ENCODE results near the gene STRA6.
A peak's percentile ranks its signal among the peaks of the same experiment; 100 is the strongest.

STRA6 gene

GRCh38 chr15:74155766-74156417 lies 46.7 kb downstream of the STRA6 start:
- no peaks in the 10 kb centered on the region for H3K27me3 ChIP-seq (ENCODE audit: control insufficient read depth in 5 of 5, insufficient read depth in 4 of 5, low read length in 5 of 5)
- H3K4me1 ChIP-seq (ENCODE audit: control insufficient read depth in 5 of 5, insufficient read depth in 5 of 5, low read length in 5 of 5): peaks cover 0 to 9% (median 8%) of the 10 kb centered on the region in 5 donors
- H3K4me3 ChIP-seq (ENCODE audit: low read depth in 1 of 5, low read length in 5 of 5): no peak overlapping the region
- H3K9ac ChIP-seq (ENCODE audit: low read length in 5 of 5): no peak overlapping the region
- no peak overlapping the region for H3K27ac ChIP-seq (ENCODE audit: low read depth, low read length)
- no peaks in the 10 kb centered on the region for H3K36me3 ChIP-seq (ENCODE audit: control insufficient read depth in 5 of 5, insufficient read depth in 5 of 5, low read length in 5 of 5)
- H3K9me3 ChIP-seq (ENCODE audit: control insufficient read depth in 5 of 5, low read length in 5 of 5): no peaks in the 10 kb centered on the region

DNA sequence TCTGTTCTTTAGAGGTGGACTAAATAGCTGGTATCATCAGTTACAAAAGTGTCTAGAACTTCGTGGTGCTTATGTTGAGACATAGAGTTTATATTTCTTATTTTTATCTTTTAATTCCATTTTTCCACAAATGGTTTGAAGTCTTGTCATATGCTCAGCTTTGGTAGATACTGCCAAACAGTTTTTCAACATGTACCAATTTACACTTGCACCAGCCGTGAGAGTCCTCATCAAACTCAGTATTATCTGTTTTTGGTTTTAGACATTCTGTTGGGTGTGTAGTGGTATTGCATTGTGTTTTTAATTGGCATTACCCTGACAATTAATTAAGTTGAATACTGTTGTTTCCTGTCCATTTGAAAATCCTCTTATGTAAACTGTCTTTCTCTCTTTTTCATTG lies 55.5 kb downstream of the STRA6 start:
- no peaks in the 10 kb centered on the region for H3K36me3 ChIP-seq (ENCODE audit: control insufficient read depth in 5 of 5, insufficient read depth in 5 of 5, low read length in 5 of 5)
- H3K4me1 ChIP-seq (ENCODE audit: control insufficient read depth in 5 of 5, insufficient read depth in 5 of 5, low read length in 5 of 5): no peaks in the 10 kb centered on the region

DNA sequence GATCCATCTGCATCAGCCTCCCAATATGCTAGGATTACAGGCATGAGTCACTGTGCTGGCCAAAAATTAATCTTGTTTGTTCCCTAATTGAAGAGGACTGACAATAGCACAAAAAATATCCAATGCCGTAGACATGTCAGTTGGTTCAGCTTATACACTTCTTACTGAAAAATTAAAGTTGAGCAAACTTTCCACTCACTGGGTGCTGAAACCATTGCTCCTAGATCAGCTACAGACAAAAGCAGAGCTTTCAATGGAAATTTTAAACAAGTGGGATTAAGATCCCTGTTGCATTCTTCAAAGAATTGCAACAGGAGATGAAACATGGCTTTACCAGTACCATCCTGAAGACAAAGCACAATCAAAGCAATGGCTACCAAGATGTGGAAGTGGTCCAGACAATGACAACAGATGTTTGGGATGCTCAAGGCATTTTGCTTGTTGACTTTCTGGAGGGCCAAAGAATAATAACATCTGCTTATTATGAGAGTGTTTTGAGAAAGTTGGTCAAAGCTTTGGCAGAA lies 56.2 kb downstream of the STRA6 start:
- H3K9ac ChIP-seq (ENCODE audit: low read length in 5 of 5): no peak overlapping the region
- no peaks in the 10 kb centered on the region for H3K36me3 ChIP-seq (ENCODE audit: control insufficient read depth in 5 of 5, insufficient read depth in 5 of 5, low read length in 5 of 5)
- H3K27ac ChIP-seq (ENCODE audit: low read depth, low read length): no peak overlapping the region
- H3K9me3 ChIP-seq (ENCODE audit: control insufficient read depth in 5 of 5, low read length in 5 of 5): peaks cover 0 to 11% (median 5%) of the 10 kb centered on the region in 5 donors
- H3K27me3 ChIP-seq (ENCODE audit: control insufficient read depth in 5 of 5, insufficient read depth in 4 of 5, low read length in 5 of 5): peaks cover 0 to 8% (median 5%) of the 10 kb centered on the region in 5 donors
- H3K4me1 ChIP-seq (ENCODE audit: control insufficient read depth in 5 of 5, insufficient read depth in 5 of 5, low read length in 5 of 5): no peaks in the 10 kb centered on the region
- H3K4me3 ChIP-seq (ENCODE audit: low read depth in 1 of 5, low read length in 5 of 5): no peak overlapping the region

More for the DNA sequence above, 55.5 kb downstream of the STRA6 start:
- Histone ChIP-seq H3K9me3 (ENCODE audit: control insufficient read depth in 5 of 5, low read length in 5 of 5) (peaks cover 0 to 11% (median 5%) of the 10 kb centered on the region in 5 donors), H3K27ac (ENCODE audit: low read depth, low read length) (no peak overlapping the region), H3K9ac (ENCODE audit: low read length in 5 of 5) (no peak overlapping the region), H3K4me3 (ENCODE audit: low read depth in 1 of 5, low read length in 5 of 5) (no peak overlapping the region), H3K27me3 (ENCODE audit: control insufficient read depth in 5 of 5, insufficient read depth in 4 of 5, low read length in 5 of 5) (peaks cover 0 to 8% (median 5%) of the 10 kb centered on the region in 5 donors)

DNA sequence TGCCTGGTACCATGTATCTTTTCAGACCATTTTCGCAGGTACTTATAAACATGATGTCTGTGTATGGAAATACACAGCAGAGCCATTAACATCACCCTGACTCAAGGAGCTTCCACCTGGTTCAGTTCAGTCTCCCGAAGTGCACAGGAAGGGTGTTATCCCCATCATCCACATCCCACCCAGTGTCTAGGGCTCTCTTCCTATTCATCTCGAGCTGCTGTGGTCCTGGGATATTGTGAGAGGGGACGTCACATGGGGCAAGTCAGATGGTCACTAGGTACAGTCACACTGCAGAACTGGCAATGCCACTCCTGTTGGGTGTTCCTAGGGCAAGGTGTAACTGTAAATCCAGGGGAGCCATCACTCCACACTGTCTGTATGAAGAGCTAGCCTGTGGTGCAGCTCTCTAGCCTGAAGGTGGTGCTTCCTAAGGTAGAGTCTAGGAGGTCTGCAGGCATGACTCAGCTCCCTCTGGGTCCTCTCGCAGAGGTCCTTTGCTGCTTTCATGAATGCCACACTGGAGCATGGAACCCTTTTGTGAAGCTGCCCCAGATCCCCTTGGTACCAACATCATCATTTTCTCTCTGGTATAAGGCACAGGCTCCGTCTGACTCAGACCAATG lies 58.3 kb downstream of the STRA6 start:
- Histone ChIP-seq H3K27ac (ENCODE audit: low read depth, low read length) (no peak overlapping the region), H3K36me3 (ENCODE audit: control insufficient read depth in 5 of 5, insufficient read depth in 5 of 5, low read length in 5 of 5) (no peaks in the 10 kb centered on the region), H3K4me1 (ENCODE audit: control insufficient read depth in 5 of 5, insufficient read depth in 5 of 5, low read length in 5 of 5) (peaks cover 0 to 3% (median 0%) of the 10 kb centered on the region in 5 donors), H3K27me3 (ENCODE audit: control insufficient read depth in 5 of 5, insufficient read depth in 4 of 5, low read length in 5 of 5) (peaks cover 2 to 10% (median 5%) of the 10 kb centered on the region in 5 donors), H3K9me3 (ENCODE audit: control insufficient read depth in 5 of 5, low read length in 5 of 5) (peaks cover 0 to 11% (median 5%) of the 10 kb centered on the region in 5 donors), H3K9ac (ENCODE audit: low read length in 5 of 5) (no peak overlapping the region), H3K4me3 (ENCODE audit: low read depth in 1 of 5, low read length in 5 of 5) (no peak overlapping the region)

DNA sequence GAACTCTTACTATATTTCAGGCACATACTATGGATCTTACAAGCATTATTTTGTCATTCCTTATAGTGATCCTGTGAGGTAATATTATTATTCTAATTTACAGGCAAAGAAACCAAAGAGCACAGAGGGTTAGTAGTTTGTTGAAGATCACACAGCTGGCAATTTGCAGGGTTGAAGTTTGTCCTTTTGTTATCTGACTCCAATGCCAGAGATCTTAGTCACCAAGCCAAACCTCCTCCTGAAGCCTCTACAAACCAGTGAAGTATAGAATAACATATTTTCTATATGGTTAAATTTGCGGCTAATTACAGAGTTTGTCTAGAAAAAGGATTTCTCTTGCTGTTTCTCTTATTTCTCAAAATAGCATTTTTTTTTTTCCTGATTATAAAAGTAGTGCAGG lies 61.0 kb downstream of the STRA6 start:
- Histone ChIP-seq H3K4me3 (ENCODE audit: low read depth in 1 of 5, low read length in 5 of 5) (no peak overlapping the region), H3K4me1 (ENCODE audit: control insufficient read depth in 5 of 5, insufficient read depth in 5 of 5, low read length in 5 of 5) (peaks cover 0 to 14% (median 11%) of the 10 kb centered on the region in 5 donors), H3K9ac (ENCODE audit: low read length in 5 of 5) (no peak overlapping the region), H3K27ac (ENCODE audit: low read depth, low read length) (no peak overlapping the region), H3K36me3 (ENCODE audit: control insufficient read depth in 5 of 5, insufficient read depth in 5 of 5, low read length in 5 of 5) (no peaks in the 10 kb centered on the region), H3K27me3 (ENCODE audit: control insufficient read depth in 5 of 5, insufficient read depth in 4 of 5, low read length in 5 of 5) (peaks cover 11 to 24% (median 18%) of the 10 kb centered on the region in 5 donors), H3K9me3 (ENCODE audit: control insufficient read depth in 5 of 5, low read length in 5 of 5) (peaks cover 0 to 7% (median 5%) of the 10 kb centered on the region in 5 donors)

DNA sequence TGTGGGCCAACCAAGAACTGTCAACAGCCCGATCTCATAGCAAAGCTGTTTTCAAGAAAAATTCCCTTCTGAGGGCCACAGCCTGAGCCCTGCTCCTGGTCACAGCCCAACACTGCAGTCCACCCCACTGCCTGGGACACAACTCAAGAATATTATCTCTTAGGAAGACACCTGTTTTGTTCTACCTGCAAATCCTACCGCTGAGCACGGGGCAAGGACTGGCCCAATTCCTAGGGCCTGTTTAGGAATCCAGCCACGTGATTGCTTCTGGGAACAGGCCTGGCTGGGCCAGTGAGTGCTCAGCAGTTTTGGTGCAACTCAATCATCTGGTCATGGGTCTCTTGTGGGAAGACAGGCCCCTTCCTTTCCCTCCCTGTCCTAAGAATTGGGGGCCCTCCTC lies 63.9 kb downstream of the STRA6 start:
- no peak overlapping the region for H3K27ac ChIP-seq (ENCODE audit: low read depth, low read length)
- H3K9ac ChIP-seq (ENCODE audit: low read length in 5 of 5): no peak overlapping the region
- H3K27me3 ChIP-seq (ENCODE audit: control insufficient read depth in 5 of 5, insufficient read depth in 4 of 5, low read length in 5 of 5): peaks cover 17 to 32% (median 22%) of the 10 kb centered on the region in 5 donors
- H3K4me1 ChIP-seq (ENCODE audit: control insufficient read depth in 5 of 5, insufficient read depth in 5 of 5, low read length in 5 of 5): peaks cover 0 to 34% (median 27%) of the 10 kb centered on the region in 5 donors
- no peaks in the 10 kb centered on the region for H3K9me3 ChIP-seq (ENCODE audit: control insufficient read depth in 5 of 5, low read length in 5 of 5)
- no peak overlapping the region for H3K4me3 ChIP-seq (ENCODE audit: low read depth in 1 of 5, low read length in 5 of 5)
- no peaks in the 10 kb centered on the region for H3K36me3 ChIP-seq (ENCODE audit: control insufficient read depth in 5 of 5, insufficient read depth in 5 of 5, low read length in 5 of 5)

GRCh38 chr15:74137537-74137894 lies 65.1 kb downstream of the STRA6 start:
- Histone ChIP-seq H3K9ac (ENCODE audit: low read length in 5 of 5) (no peak overlapping the region), H3K4me1 (ENCODE audit: control insufficient read depth in 5 of 5, insufficient read depth in 5 of 5, low read length in 5 of 5) (peaks cover 0 to 43% (median 27%) of the 10 kb centered on the region in 5 donors), H3K36me3 (ENCODE audit: control insufficient read depth in 5 of 5, insufficient read depth in 5 of 5, low read length in 5 of 5) (no peaks in the 10 kb centered on the region), H3K27ac (ENCODE audit: low read depth, low read length) (no peak overlapping the region), H3K4me3 (ENCODE audit: low read depth in 1 of 5, low read length in 5 of 5) (peak overlapping the region in 1 of 5 donors; percentile 60), H3K9me3 (ENCODE audit: control insufficient read depth in 5 of 5, low read length in 5 of 5) (peaks cover 0 to 9% (median 6%) of the 10 kb centered on the region in 5 donors), H3K27me3 (ENCODE audit: control insufficient read depth in 5 of 5, insufficient read depth in 4 of 5, low read length in 5 of 5) (peaks cover 23 to 43% (median 32%) of the 10 kb centered on the region in 5 donors)

DNA sequence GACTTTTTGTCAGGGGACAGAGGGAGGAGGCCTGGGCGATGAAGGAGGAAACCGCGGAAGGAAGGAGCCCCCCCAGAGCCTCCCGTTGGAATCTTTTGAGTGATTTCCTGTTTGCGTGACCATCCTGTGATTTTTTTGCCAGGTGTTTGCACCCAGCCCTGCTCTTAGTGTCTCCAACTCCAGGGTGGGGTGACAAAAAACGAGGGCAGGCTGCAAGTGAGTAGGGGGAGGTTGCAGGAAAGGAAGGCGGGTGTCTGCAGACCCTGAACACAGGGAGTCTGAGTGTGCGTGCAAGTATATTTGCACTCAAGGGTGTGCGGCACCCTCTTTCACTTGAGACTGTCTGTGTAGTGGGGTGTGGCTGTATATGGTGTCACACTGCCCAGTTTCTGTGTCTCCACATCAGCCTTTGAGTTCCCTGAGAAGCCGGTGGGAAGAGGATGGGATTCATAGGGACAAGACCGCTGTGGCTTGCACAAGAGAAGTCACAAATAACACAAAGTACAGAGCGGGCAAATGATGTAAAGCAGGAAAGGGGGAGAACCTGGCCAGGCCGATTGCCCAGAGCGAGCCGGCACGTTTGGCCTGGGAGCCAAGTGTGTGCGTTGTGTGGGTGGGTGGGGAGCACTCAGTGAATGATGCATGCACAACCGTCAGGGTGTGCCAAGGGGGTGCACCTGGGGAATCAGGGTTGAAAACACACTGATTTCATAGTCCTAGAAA lies 65.6 kb downstream of the STRA6 start:
- H3K4me1 ChIP-seq (ENCODE audit: control insufficient read depth in 5 of 5, insufficient read depth in 5 of 5, low read length in 5 of 5): peaks cover 0 to 43% (median 31%) of the 10 kb centered on the region in 5 donors
- peak overlapping the region; percentile 14 to 68 (median 60) for H3K4me3 ChIP-seq (ENCODE audit: low read depth in 1 of 5, low read length in 5 of 5)
- peaks cover 0 to 9% (median 6%) of the 10 kb centered on the region in 5 donors for H3K9me3 ChIP-seq (ENCODE audit: control insufficient read depth in 5 of 5, low read length in 5 of 5)
- peaks cover 27 to 48% (median 36%) of the 10 kb centered on the region in 5 donors for H3K27me3 ChIP-seq (ENCODE audit: control insufficient read depth in 5 of 5, insufficient read depth in 4 of 5, low read length in 5 of 5)
- H3K27ac ChIP-seq (ENCODE audit: low read depth, low read length): no peak overlapping the region
- no peaks in the 10 kb centered on the region for H3K36me3 ChIP-seq (ENCODE audit: control insufficient read depth in 5 of 5, insufficient read depth in 5 of 5, low read length in 5 of 5)
- peak overlapping the region in 3 of 5 donors; percentile 38 to 68 (median 47) for H3K9ac ChIP-seq (ENCODE audit: low read length in 5 of 5)

DNA sequence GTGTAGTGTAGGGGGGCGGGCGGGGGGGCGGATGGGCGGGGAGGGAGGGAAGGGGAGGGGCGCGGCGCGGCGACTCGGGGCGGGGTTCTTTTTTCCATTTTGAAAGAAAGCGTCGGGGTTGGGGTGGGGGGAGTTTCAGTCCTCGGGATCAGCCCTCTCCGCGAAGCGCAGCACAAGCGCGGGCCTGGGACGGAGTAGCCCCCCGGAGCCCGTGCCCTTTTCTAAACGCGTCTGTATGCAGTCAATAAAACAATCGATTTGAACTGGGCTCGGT lies 66.1 kb downstream of the STRA6 start:
- peaks cover 0 to 9% (median 6%) of the 10 kb centered on the region in 5 donors for H3K9me3 ChIP-seq (ENCODE audit: control insufficient read depth in 5 of 5, low read length in 5 of 5)
- H3K27ac ChIP-seq (ENCODE audit: low read depth, low read length): no peak overlapping the region
- peaks cover 32 to 53% (median 41%) of the 10 kb centered on the region in 5 donors for H3K27me3 ChIP-seq (ENCODE audit: control insufficient read depth in 5 of 5, insufficient read depth in 4 of 5, low read length in 5 of 5)
- peak overlapping the region in 2 of 5 donors; percentile 47 to 68 for H3K9ac ChIP-seq (ENCODE audit: low read length in 5 of 5)
- peak overlapping the region; percentile 14 to 68 (median 60) for H3K4me3 ChIP-seq (ENCODE audit: low read depth in 1 of 5, low read length in 5 of 5)
- peaks cover 0 to 43% (median 31%) of the 10 kb centered on the region in 5 donors for H3K4me1 ChIP-seq (ENCODE audit: control insufficient read depth in 5 of 5, insufficient read depth in 5 of 5, low read length in 5 of 5)
- H3K36me3 ChIP-seq (ENCODE audit: control insufficient read depth in 5 of 5, insufficient read depth in 5 of 5, low read length in 5 of 5): no peaks in the 10 kb centered on the region

Data from subcutaneous abdominal adipose tissue (tissue), 5 donors.